Heart left ventricle (tissue), 16 donors: Measurements from ENCODE around the gene LIX1. TPM values are rescaled to one million over a fixed set of nuclear protein-coding genes. Genes with fewer than 3 reads are reported as not detected.

Experiments used
- ATAC-seq, 4 donors: fragments of 200-7000 bp; cut with Tn5 transposase; one replicate each; pipeline ENCODE4 v1.9.1; 2020 to 2022; ENCODE audit warnings: moderate library complexity in 4 of 4, mild to moderate bottlenecking in 3 of 4, moderate number of reproducible peaks in 1 of 4
- DNase-seq, 5 donors: peaks; one replicate each; pipeline ENCODE4 v3.0.0-alpha.2; 2020
- H3K27ac ChIP-seq, 12 donors: fragments of 200-600 bp; sonication (generic) in 4 of 12; one replicate each; pipeline versions ENCODE4 v1.5.0 to v1.8.0; 2016 to 2022; ENCODE audit warnings: mild to moderate bottlenecking in 2 of 12
- H3K27me3 ChIP-seq, 9 donors: fragments of 200-600 bp; sonication (generic) in 2 of 9; one replicate each; pipeline versions ENCODE4 v1.5.1 to v1.8.0; 2016 to 2022; ENCODE audit warnings: mild to moderate bottlenecking in 3 of 9
- H3K36me3 ChIP-seq, 9 donors: fragments of 200-600 bp; sonication (generic) in 2 of 9; one replicate each; pipeline versions ENCODE4 v1.5.0 to v1.8.0; 2018 to 2022; ENCODE audit warnings: mild to moderate bottlenecking in 2 of 9
- H3K4me1 ChIP-seq, 12 donors: fragments of 200-600 bp; sonication (generic) in 4 of 12; one replicate each; pipeline versions ENCODE4 v1.5.0 to v1.8.0; 2016 to 2022; ENCODE audit warnings: mild to moderate bottlenecking in 3 of 12
- H3K4me3 ChIP-seq, 12 donors: fragments of 200-600 bp; sonication (generic) in 4 of 12; one replicate each; pipeline versions ENCODE4 v1.5.0 to v1.8.0; 2017 to 2022; ENCODE audit warnings: mild to moderate bottlenecking in 9 of 12, moderate library complexity in 4 of 12
- H3K9me3 ChIP-seq, 12 donors: fragments of 200-600 bp; sonication (generic) in 4 of 12; one replicate each; pipeline versions ENCODE4 v1.5.0 to v1.8.0; 2016 to 2022; ENCODE audit warnings: mild to moderate bottlenecking in 1 of 12
- POLR2A ChIP-seq, 2 donors: fragments of 450-650 bp; IDR thresholded peaks; one replicate each; pipeline ENCODE4 v1.6.1; 2017; ENCODE audit warnings: antibody characterized with exemption in 2 of 2, mild to moderate bottlenecking in 2 of 2, moderate library complexity in 2 of 2
- WGBS, 4 donors: extraction: QIAGEN DNeasy Blood & Tissue Kit in 2 of 4; methylation state at CpG; one replicate each; pipeline versions ENCODE4 v1.1.5 to v1.1.7; 2013 to 2018; 5-methylcytosine and 5-hydroxymethylcytosine counted together
- intact Hi-C, 10 donors: fragments of 100-400 bp; cut with DNase I; formaldehyde crosslinking; loops; one replicate each; pipeline versions ENCODE4 v1.11.1 to v1.14.2; 2022
- polyA plus RNA-seq, 2 donors: library from polyadenylated mRNA; stranded (reverse); fragments of 200-250 nt; gene quantifications; one replicate each; pipeline ENCODE4 v1.2.3, GENCODE V29; 2013
- total RNA-seq, 9 donors: library from RNA; depleted of rRNA in 2 of 9; stranded (reverse); fragments of >200 nt in 2 of 9; fragmentation: NEBNext Ultra II Directional in 3 of 9; extraction: Animal tissue kit (Norgen Biotek cat#: 25700) in 3 of 9; gene quantifications; one replicate each; pipeline versions ENCODE4 v1.1.0 to v1.2.4, GENCODE V29; 2016 to 2023
- TF ChIP-seq, protein P1 (sequence below), 12 donors: fragments of 200-600 bp; sonication (generic) in 4 of 12; IDR thresholded peaks; one replicate each; pipeline versions ENCODE4 v1.5.0 to v1.8.0; 2018 to 2022; ENCODE audit warnings: antibody characterized with exemption in 12 of 12, mild to moderate bottlenecking in 5 of 12
- donor health status: ischemic (EF 13 %, LVEDD 7.1; RV severe dilation, severe dysfunction).
- donor health status: healthy with polysubstance abuse.
- donor health status: DM: no; HTN: yes; CAD: no.
- donor health status: DM: no; HTN: no; CAD: no.
- donor health status: ischemic (EF 25% LVEDD 6.9; RV normal size, moderate dysfunction).
- donor health status: ischemic (EF 25% LVEDD 5.7; RV mildly dilated, moderate dysfunction).
- donor health status: healthy.
- donor health status: DM: yes; HTN: yes; CAD: no.
- donor health status: ischemic (EF 35%, LVEDD 5.7; RV mildly dilated, moderate dysfunction).
- donor health status: nonischemic (EF 11% LVEDD 7.7; RV severe dilation, severe dysfunction).
- donor health status: DM: yes; HTN: yes; CAD: no.
- donor health status: PGD.
- donor health status: ischemic (EF 29% LVEDD 5.4; RV normal size, mild dysfunction).
- donor health status: nonischemic (EF 23%, LVEDD 6.1; RV moderate dilation, normal function).

Gene LIX1
- total and polyA plus RNA-seq, 11 donors = 0.12 to 0.33 (median 0.22) TPM; not detected in 8

GRCh38 chr5:97172227-97172626, 29.8 kb upstream of the LIX1 start:
- Histone ChIP-seq H3K36me3 (peaks cover 4 to 100% (median 100%) of the 10 kb centered on the region in 9 donors), H3K27me3 (no peaks in the 10 kb centered on the region), H3K27ac (no peak overlapping the region), H3K4me1 (peaks cover 0 to 8% (median 0%) of the 10 kb centered on the region in 12 donors), H3K9me3 (no peaks in the 10 kb centered on the region), H3K4me3 (no peak overlapping the region)
- intact Hi-C loops = loop anchor here in 1 of 10 donors (10.0 kb wide), 1 partner anchor 1637 kb away; no protein-coding TSS in a partner anchor
- DNase-seq (no peak), ATAC-seq (no peak)
- no peak for TF ChIP-seq POLR2A (IDR thresholded peaks at IDR 0.05)
- TF ChIP-seq, protein P1, sequence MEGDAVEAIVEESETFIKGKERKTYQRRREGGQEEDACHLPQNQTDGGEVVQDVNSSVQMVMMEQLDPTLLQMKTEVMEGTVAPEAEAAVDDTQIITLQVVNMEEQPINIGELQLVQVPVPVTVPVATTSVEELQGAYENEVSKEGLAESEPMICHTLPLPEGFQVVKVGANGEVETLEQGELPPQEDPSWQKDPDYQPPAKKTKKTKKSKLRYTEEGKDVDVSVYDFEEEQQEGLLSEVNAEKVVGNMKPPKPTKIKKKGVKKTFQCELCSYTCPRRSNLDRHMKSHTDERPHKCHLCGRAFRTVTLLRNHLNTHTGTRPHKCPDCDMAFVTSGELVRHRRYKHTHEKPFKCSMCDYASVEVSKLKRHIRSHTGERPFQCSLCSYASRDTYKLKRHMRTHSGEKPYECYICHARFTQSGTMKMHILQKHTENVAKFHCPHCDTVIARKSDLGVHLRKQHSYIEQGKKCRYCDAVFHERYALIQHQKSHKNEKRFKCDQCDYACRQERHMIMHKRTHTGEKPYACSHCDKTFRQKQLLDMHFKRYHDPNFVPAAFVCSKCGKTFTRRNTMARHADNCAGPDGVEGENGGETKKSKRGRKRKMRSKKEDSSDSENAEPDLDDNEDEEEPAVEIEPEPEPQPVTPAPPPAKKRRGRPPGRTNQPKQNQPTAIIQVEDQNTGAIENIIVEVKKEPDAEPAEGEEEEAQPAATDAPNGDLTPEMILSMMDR (IDR thresholded peaks at IDR 0.05) = no peak

- ATAC-seq (no peak), DNase-seq (no peak)
- Histone ChIP-seq H3K27ac (no peak overlapping the region), H3K4me3 (no peak overlapping the region), H3K9me3 (no peaks in the 10 kb centered on the region), H3K4me1 (peaks cover 0 to 8% (median 0%) of the 10 kb centered on the region in 12 donors), H3K27me3 (no peaks in the 10 kb centered on the region), H3K36me3 (peaks cover 4 to 100% (median 100%) of the 10 kb centered on the region in 9 donors)
- intact Hi-C loops = loop anchor here in 1 of 10 donors (10.0 kb wide), 1 partner anchor 1637 kb away; no protein-coding TSS in a partner anchor
- TF ChIP-seq, protein P1 (IDR thresholded peaks at IDR 0.05) = no peak
- TF ChIP-seq POLR2A (IDR thresholded peaks at IDR 0.05) = no peak
- WGBS, 4 donors = 83 to 94% (median 91%) methylated on average over 3 of the region's 3 CpGs
These were observed 29.3 kb upstream of the LIX1 start for GRCh38 chr5:97171703-97172102.

- H3K9me3 ChIP-seq = no peaks in the 10 kb centered on the region
- peak overlapping the region in 1 of 12 donors; percentile 12 for H3K27ac ChIP-seq
- TF ChIP-seq, protein P1 (IDR thresholded peaks at IDR 0.05) = no peak
- no peak for TF ChIP-seq POLR2A (IDR thresholded peaks at IDR 0.05)
- intact Hi-C loops = loop anchor here in 7 of 10 donors (5.0 to 10.0 kb wide), 7 partner anchors 173 to 823 kb away; no protein-coding TSS in a partner anchor
- H3K36me3 ChIP-seq = peaks cover 4 to 100% (median 98%) of the 10 kb centered on the region in 9 donors
- ATAC-seq (no peak), DNase-seq (no peak)
- H3K27me3 ChIP-seq = no peaks in the 10 kb centered on the region
- WGBS, 4 donors = 73 to 77% (median 75%) methylated on average over 6 of the region's 6 CpGs
- H3K4me3 ChIP-seq = peak overlapping the region in 1 of 12 donors; percentile 16
- peaks cover 0 to 14% (median 0%) of the 10 kb centered on the region in 12 donors for H3K4me1 ChIP-seq
These were observed 25.0 kb upstream of the LIX1 start for GRCh38 chr5:97167435-97167834.

DNA sequence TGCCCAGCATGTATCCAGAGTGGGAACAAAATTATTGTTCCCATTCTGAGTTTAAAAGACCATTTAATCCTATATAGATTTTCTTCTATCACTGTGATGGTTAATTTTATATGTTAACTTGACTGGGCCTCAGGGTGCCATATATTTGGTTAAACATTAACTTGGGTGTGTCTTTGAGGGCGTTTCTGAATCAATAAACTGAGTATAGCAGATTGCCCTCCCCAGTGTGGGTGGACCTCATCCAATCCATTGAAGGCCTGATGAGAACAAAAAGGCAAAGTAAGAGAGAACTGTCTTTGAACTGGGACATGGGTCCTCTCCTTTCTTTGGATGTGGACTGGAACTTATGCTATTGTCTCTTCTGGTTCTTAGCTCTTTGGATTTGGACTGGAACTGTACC, 23.3 kb upstream of the LIX1 start:
- H3K27me3 ChIP-seq = no peaks in the 10 kb centered on the region
- no peaks in the 10 kb centered on the region for H3K9me3 ChIP-seq
- H3K4me3 ChIP-seq = no peak overlapping the region
- H3K36me3 ChIP-seq = peaks cover 4 to 100% (median 93%) of the 10 kb centered on the region in 9 donors
- no peak for DNase-seq
- TF ChIP-seq POLR2A (IDR thresholded peaks at IDR 0.05) = no peak
- TF ChIP-seq, protein P1 (IDR thresholded peaks at IDR 0.05) = no peak
- intact Hi-C loops = loop anchor here in 7 of 10 donors (5.0 to 10.0 kb wide), 7 partner anchors 171 to 821 kb away; no protein-coding TSS in a partner anchor
- no peak overlapping the region for H3K27ac ChIP-seq
- H3K4me1 ChIP-seq = peaks cover 0 to 14% (median 0%) of the 10 kb centered on the region in 12 donors
- no peak for ATAC-seq
- 55 to 69% (median 62%) methylated on average over 1 of the region's 1 CpG for WGBS, 4 donors
